ENCODE data around the gene SLC43A2.
"Not testable (repeated sequence)": the region's sequence is repeated elsewhere in the genome, so short reads cannot be mapped to it uniquely, and the experiment has no call there.

Gene SLC43A2

DNA sequence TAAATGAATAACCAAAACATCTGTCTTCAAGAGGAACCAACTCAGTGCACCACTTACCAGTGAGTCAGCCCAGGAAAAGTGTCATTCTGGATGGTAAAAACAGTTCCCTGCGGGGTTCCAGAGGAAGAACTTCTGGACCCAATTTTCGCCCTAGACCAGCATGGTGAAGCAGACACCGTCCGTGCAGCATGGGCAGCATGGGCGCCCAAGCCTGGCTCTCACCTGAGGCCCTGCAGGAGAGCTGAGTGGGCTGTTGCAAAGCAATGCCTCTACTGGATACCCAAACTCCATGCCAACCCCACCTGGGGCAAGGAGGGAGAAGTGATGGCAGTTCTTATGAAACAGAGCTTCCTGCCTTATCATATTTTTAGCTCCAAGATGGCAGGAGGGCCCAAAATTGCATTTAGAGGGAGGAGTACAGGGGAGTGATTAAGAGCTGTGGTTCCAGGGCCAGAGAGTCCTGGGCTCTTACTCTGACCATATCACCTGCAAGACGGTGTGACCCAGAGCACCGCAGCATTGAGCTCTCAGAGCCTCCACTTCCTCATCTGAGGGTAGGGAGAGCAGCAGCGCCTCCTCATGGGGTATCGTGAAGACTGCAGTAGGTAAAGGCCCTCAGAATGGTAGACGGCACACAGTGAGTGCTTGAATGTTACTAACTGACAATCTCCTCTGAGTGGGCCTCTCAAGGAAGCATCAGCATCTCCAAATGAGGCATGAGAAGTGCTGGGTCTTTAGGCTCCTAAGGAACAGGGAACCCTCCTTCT, 95.6 kb downstream of the SLC43A2 start:
- DNase-seq: no peak

DNA sequence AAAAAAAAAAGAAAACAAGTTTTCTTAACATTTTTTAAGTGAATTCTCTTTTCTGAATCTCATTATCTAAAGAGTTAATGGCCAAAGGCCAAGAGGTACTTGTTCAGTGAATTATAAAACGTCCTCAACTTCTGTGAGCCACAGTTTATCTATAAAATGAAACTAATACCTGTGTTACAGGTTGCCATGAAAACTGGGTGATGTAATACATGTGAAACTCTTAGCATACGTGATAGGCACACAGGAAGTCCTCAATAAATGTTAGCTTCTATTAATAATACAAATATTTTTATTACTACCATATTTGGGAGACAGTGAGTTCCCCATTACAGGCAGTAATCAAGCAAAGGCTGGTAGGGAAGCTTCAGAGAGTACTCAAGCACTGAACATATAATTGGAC, 98.8 kb downstream of the SLC43A2 start:
- DNase-seq: no peak

DNA sequence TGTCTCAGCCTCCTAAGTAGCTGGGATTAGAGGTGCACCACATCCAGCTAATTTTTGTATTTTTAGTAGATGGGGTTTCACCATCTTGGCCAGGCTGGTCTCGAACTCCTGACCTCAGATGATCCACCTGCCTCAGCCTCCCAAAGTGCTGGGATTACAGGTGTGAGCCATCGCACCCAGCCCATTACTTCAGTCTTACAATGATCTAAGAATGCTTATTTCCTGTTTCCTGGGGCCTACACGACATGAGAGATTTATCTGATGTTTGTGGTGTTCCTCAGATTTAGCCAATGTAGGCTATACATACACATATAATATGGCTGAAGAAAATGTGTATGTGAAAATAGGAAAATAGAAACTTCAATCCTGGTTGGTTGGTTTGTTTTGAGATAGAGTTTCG, 101.8 kb downstream of the SLC43A2 start:
- not testable (repeated sequence) for DNase-seq

DNA sequence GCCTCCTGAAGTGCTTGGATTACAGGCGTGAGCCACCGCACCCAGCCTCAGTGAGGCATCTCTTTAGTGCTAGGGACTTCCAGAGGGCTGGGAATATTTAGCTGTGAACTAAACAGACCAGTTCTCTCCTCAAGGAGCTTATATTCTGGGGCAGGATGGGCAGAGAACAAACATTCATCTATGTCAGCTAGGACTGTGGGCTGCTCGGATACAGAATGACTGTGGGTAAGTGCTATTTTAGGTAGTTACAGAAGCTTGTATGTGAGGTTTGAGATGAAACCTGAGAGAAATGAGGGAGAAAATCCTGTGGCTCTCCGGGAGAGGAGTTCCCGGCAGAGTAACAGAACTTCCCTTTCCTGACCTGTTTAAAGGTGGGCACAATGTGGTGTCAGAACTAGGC, 106.0 kb downstream of the SLC43A2 start:
- no peak for DNase-seq

DNA sequence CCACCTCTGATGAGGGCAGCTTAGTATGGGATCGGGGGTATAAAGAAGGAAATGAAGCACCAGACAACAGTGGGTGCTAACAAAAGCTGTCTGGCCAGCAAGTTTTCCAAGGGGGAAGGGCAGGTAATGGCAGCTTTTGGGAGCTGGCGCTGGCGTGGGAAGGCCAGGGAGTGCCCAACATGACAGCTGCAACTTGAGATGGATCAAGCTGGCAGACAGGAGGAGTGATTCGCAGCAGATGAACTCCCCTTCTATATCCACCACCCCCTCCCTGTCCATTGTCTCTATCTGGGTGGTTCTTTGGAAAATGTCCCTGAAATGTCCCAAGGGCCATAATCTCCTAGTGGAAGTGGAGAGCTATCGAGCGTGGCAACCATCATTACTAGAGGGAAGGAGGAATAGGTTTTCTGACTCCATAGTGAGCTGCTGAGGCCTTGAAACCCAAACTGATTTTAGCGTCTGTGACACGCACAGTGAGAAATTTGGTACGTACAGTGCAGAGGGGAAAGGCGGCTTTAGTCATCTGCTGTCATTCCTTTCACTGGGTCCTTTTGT, 107.5 kb downstream of the SLC43A2 start:
- DNase-seq: no peak

DNA sequence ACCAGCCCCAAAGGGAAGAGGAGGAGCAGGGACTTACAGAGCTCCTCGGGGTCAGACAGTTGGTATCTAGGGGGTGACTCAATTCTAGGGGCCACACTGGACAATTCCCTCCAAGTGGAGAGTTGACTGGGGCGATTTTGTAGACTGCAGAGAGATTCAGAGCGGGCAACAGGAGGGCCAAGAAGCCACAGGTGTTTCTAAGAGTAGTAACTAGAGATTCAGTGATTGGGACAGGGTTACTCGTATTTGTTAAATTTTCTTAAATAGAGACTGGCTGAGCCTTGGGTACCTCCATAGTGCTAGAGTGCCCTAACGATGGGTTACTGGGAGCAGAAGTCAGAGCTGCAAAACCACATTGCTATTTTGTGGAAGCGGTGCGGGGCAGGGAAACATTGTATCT, 109.0 kb downstream of the SLC43A2 start:
- no peak for DNase-seq

Data from retina (tissue), 1 donor.